ENCODE results near the gene PEAK3. TPM values are rescaled to one million over a fixed set of nuclear protein-coding genes. Genes with fewer than 3 reads are reported as not detected.

Gene PEAK3
- total and polyA plus RNA-seq, 2 donors: 0.05 to 0.34 TPM

DNA sequence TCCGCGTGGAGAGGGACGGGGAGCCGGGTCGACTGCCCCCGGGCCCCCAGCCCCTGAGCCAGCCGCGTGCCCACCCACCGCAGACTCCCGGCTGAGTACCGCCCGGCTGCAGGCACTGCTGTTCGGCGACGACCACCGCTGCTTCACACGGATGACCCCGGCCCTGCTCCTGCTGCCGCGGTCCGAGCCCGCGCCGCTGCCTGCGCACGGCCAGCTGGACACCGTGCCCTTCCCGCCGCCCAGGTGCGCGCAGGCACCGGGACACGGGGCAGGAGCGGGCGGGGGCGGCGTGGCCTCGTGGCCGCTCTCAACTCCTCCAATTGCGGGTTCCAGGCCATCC lies 31.2 kb downstream of the PEAK3 start:
- Histone ChIP-seq H3K9me3 (ENCODE audit: control insufficient read depth in 2 of 2, insufficient read depth in 1 of 2, low read length in 1 of 2) (peaks cover 0 to 10% of the 10 kb centered on the region in 2 donors), H3K36me3 (ENCODE audit: control insufficient read depth in 2 of 2, insufficient read depth in 2 of 2, low read length in 1 of 2) (peaks cover 29 to 38% of the 10 kb centered on the region in 2 donors), H3K4me3 (ENCODE audit: low read length in 2 of 2) (peak overlapping the region in 1 of 2 donors; percentile 33), H3K27me3 (ENCODE audit: control insufficient read depth in 2 of 2, insufficient read depth in 1 of 2, low read length in 1 of 2) (peaks cover 58 to 72% of the 10 kb centered on the region in 2 donors), H3K27ac (ENCODE audit: low read depth in 1 of 2, low read length in 1 of 2) (no peak overlapping the region), H3K4me1 (ENCODE audit: control insufficient read depth in 2 of 2, insufficient read depth in 2 of 2, low read length in 2 of 2) (peaks cover 20 to 29% of the 10 kb centered on the region in 2 donors)
- DNase-seq (ENCODE audit: low read depth in 6 of 9, low spot score in 9 of 9): no peak
- WGBS: 14% methylated on average over 40 of the region's 40 CpGs

DNA sequence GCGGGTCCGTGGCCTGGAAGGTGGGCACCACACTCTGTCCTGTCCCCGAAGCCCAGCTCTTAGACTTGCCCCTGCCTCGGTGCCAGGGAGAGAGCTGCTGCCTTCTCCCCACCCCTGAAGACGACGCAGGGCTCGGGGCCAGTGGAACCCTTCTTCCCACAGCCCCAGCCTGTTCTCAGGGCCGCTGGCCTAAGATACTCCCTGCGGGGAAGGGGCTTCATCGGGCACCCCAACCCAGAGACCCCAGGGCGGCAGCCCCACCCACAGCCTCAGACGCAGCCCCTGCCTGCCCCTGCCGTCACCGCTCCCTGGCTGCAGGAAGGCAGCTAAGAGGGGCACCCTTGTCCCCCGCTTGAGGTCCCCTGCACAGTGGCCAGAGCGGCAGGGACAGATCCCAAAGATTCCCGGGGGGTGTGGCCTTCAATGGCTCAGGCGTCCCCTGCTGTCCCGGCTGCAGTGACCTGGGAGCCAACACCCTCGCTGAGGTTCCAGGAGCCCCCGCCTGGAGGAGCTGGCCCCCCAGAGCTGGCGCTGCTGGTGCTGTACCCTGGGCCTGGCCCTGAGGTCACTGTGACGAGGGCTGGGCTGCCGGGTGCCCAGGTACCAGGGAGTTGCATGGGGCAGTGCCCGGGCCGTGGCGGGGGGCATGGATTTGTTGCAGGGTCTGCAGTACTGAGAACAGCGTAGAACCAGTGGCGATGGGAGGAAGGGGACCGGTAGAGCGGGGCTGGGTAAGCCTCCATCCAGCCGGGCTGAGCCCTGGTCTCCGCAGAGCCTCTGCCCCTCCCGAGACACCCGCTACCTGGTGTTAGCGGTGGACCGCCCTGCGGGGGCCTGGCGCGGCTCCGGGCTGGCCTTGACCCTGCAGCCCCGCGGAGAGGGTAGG lies 31.9 kb downstream of the PEAK3 start:
- 42% methylated on average over 43 of the region's 43 CpGs for WGBS
- peaks cover 35 to 44% of the 10 kb centered on the region in 2 donors for H3K36me3 ChIP-seq (ENCODE audit: control insufficient read depth in 2 of 2, insufficient read depth in 2 of 2, low read length in 1 of 2)
- peaks cover 20 to 29% of the 10 kb centered on the region in 2 donors for H3K4me1 ChIP-seq (ENCODE audit: control insufficient read depth in 2 of 2, insufficient read depth in 2 of 2, low read length in 2 of 2)
- DNase-seq (ENCODE audit: low read depth in 6 of 9, low spot score in 9 of 9): no peak
- H3K27me3 ChIP-seq (ENCODE audit: control insufficient read depth in 2 of 2, insufficient read depth in 1 of 2, low read length in 1 of 2): peaks cover 57 to 66% of the 10 kb centered on the region in 2 donors
- no peak overlapping the region for H3K27ac ChIP-seq (ENCODE audit: low read depth in 1 of 2, low read length in 1 of 2)
- H3K4me3 ChIP-seq (ENCODE audit: low read length in 2 of 2): no peak overlapping the region
- H3K9me3 ChIP-seq (ENCODE audit: control insufficient read depth in 2 of 2, insufficient read depth in 1 of 2, low read length in 1 of 2): peaks cover 0 to 10% of the 10 kb centered on the region in 2 donors

DNA sequence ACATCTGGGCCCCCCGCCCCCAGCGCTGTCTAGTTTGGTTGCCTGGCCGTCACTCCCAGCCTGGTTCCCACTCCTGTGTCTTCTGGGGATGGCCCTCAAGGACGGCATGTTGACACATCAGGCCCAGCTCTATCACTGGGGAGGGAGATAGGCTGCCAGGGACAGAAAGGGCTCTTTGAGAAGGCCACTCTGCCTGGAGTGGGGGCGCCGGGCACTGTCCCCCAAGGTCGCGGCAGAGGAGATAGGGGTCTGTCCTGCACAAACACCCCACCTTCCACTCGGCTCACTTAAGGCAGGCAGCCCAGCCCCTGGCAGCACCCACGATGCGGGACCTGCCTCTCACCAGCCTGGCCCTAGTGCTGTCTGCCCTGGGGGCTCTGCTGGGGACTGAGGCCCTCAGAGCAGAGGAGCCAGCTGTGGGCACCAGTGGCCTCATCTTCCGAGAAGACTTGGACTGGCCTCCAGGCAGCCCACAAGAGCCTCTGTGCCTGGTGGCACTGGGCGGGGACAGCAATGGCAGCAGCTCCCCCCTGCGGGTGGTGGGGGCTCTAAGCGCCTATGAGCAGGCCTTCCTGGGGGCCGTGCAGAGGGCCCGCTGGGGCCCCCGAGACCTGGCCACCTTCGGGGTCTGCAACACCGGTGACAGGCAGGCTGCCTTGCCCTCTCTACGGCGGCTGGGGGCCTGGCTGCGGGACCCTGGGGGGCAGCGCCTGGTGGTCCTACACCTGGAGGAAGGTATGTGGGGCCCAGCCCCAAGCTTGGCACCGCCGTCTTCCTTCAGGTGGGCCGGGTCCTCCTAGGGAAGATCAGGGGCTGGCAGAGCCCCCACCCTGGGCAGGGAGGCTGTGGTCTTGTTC lies 32.7 kb downstream of the PEAK3 start, which contains the start of gene AMH:
Gene AMH, plus strand, starts transcription at position 314 of the 857 bp plus-strand sequence. Its CDS starts 10 bp downstream, at position 324.
- DNase-seq (ENCODE audit: low read depth in 6 of 9, low spot score in 9 of 9): no peak
- Histone ChIP-seq H3K9me3 (ENCODE audit: control insufficient read depth in 2 of 2, insufficient read depth in 1 of 2, low read length in 1 of 2) (peaks cover 0 to 8% of the 10 kb centered on the region in 2 donors), H3K27me3 (ENCODE audit: control insufficient read depth in 2 of 2, insufficient read depth in 1 of 2, low read length in 1 of 2) (peaks cover 50 to 58% of the 10 kb centered on the region in 2 donors), H3K36me3 (ENCODE audit: control insufficient read depth in 2 of 2, insufficient read depth in 2 of 2, low read length in 1 of 2) (peaks cover 44 to 53% of the 10 kb centered on the region in 2 donors), H3K4me3 (ENCODE audit: low read length in 2 of 2) (no peak within 1 kb of the TSS), H3K4me1 (ENCODE audit: control insufficient read depth in 2 of 2, insufficient read depth in 2 of 2, low read length in 2 of 2) (peaks cover 20 to 27% of the 10 kb centered on the region in 2 donors), H3K27ac (ENCODE audit: low read depth in 1 of 2, low read length in 1 of 2) (peak within 1 kb of the TSS in 1 of 2 donors; percentile 5)
- 93% methylated on average over 27 of the region's 27 CpGs for WGBS

DNA sequence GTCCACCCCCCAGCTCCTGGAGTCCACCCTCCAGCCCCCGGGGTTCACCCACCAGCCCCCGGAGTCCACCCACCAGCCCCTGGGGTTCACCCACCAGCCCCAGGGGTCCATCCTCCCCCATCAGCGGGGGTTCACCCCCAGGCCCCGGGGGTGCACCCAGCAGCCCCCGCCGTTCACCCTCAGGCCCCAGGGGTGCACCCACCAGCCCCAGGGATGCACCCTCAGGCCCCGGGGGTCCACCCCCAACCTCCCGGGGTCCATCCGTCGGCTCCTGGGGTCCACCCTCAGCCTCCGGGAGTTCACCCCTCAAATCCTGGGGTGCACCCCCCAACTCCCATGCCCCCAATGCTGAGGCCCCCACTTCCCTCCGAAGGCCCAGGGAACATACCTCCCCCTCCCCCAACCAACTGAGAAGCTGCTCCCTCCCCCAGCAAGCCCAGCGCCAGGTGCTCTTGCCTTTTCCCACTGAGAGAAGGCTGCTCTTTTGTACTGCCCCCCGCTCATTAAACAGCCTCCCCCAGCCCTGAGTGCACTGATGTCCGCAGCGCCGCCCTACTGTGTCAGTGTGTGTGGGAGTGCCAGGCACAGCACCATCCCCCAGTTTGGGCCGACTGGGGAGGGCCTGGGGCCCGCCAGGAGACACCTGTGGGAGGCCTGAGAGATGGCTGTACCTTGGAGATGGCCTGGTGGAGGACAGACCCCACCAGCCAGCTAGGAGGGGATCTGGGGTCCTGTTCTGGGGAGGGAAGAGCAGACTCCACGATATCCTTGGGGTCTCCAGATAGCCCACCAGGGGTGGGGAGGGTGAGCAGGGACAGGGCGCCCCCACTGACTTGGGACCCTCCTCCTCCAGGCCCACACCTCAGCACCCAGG lies 33.6 kb downstream of the PEAK3 start:
- WGBS: 90% methylated on average over 21 of the region's 21 CpGs
- no peak overlapping the region for H3K27ac ChIP-seq (ENCODE audit: low read depth in 1 of 2, low read length in 1 of 2)
- H3K27me3 ChIP-seq (ENCODE audit: control insufficient read depth in 2 of 2, insufficient read depth in 1 of 2, low read length in 1 of 2): peaks cover 43 to 49% of the 10 kb centered on the region in 2 donors
- peaks cover 0 to 6% of the 10 kb centered on the region in 2 donors for H3K9me3 ChIP-seq (ENCODE audit: control insufficient read depth in 2 of 2, insufficient read depth in 1 of 2, low read length in 1 of 2)
- H3K4me1 ChIP-seq (ENCODE audit: control insufficient read depth in 2 of 2, insufficient read depth in 2 of 2, low read length in 2 of 2): peaks cover 12 to 19% of the 10 kb centered on the region in 2 donors
- DNase-seq (ENCODE audit: low read depth in 6 of 9, low spot score in 9 of 9): no peak
- H3K4me3 ChIP-seq (ENCODE audit: low read length in 2 of 2): no peak overlapping the region
- peaks cover 52 to 61% of the 10 kb centered on the region in 2 donors for H3K36me3 ChIP-seq (ENCODE audit: control insufficient read depth in 2 of 2, insufficient read depth in 2 of 2, low read length in 1 of 2)

DNA sequence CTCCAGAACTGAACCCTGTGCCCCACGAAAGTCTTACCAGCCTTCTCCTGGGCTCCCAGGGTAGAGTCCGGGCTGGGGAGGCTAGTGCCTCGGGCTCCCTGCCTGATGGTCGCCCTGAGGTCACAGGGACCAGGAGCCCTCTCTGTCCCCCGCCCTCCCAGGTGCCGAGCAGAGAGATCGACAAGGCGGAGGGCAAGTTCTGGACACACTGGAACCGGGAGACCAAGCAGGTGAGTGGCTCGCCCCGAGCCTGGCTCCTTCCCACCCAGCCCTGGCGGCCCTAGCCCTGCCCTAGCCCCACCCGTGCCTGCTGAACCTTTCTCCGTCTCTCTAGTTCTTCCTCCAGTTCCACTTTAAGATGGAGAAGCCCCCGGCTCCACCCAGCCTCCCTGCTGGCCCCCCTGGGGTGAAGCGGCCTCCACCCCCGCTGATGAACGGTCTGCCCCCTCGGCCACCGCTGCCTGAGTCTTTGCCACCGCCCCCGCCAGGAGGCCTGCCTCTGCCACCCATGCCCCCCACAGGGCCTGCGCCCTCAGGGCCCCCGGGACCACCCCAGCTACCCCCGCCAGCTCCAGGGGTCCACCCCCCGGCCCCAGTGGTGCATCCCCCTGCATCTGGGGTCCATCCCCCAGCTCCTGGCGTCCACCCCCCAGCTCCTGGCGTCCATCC lies 34.4 kb downstream of the PEAK3 start:
- WGBS: 98% methylated on average over 28 of the region's 28 CpGs
- no peak for DNase-seq (ENCODE audit: low read depth in 6 of 9, low spot score in 9 of 9)
- H3K4me3 ChIP-seq (ENCODE audit: low read length in 2 of 2): no peak overlapping the region
- no peak overlapping the region for H3K27ac ChIP-seq (ENCODE audit: low read depth in 1 of 2, low read length in 1 of 2)
- peaks cover 34 to 41% of the 10 kb centered on the region in 2 donors for H3K27me3 ChIP-seq (ENCODE audit: control insufficient read depth in 2 of 2, insufficient read depth in 1 of 2, low read length in 1 of 2)
- peaks cover 60 to 65% of the 10 kb centered on the region in 2 donors for H3K36me3 ChIP-seq (ENCODE audit: control insufficient read depth in 2 of 2, insufficient read depth in 2 of 2, low read length in 1 of 2)
- peaks cover 0 to 2% of the 10 kb centered on the region in 2 donors for H3K9me3 ChIP-seq (ENCODE audit: control insufficient read depth in 2 of 2, insufficient read depth in 1 of 2, low read length in 1 of 2)
- peaks cover 11 to 12% of the 10 kb centered on the region in 2 donors for H3K4me1 ChIP-seq (ENCODE audit: control insufficient read depth in 2 of 2, insufficient read depth in 2 of 2, low read length in 2 of 2)

DNA sequence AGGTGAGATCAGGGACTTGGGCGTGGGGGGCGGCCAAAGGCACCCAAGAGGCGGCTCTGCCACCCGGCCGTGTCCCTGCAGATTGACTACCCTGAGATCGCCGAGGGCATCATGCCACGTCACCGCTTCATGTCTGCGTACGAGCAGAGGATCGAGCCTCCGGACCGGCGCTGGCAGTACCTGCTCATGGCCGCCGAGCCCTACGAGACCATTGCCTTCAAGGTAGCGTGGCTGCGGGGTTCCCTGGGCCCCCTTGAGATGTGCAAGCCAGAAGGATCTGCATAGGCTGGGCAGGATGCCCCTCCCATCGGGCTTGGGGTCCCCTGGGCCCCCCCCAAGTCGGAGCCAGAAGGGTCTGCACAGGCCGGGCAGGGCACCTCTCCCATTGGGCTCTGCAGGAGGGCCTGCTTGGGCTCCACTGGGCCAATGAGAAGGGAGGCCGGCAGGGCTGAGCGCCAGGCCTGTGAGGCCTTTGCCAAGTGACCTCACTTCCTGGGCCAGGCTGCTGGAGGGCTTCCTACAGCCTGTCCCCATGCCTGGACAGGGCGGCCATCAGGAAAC lies 35.1 kb downstream of the PEAK3 start:
- 96% methylated on average over 26 of the region's 26 CpGs for WGBS
- Histone ChIP-seq H3K27me3 (ENCODE audit: control insufficient read depth in 2 of 2, insufficient read depth in 1 of 2, low read length in 1 of 2) (peaks cover 28 to 34% of the 10 kb centered on the region in 2 donors), H3K4me1 (ENCODE audit: control insufficient read depth in 2 of 2, insufficient read depth in 2 of 2, low read length in 2 of 2) (peaks cover 8 to 10% of the 10 kb centered on the region in 2 donors), H3K27ac (ENCODE audit: low read depth in 1 of 2, low read length in 1 of 2) (no peak overlapping the region), H3K36me3 (ENCODE audit: control insufficient read depth in 2 of 2, insufficient read depth in 2 of 2, low read length in 1 of 2) (peaks cover 67 to 68% of the 10 kb centered on the region in 2 donors), H3K4me3 (ENCODE audit: low read length in 2 of 2) (no peak overlapping the region), H3K9me3 (ENCODE audit: control insufficient read depth in 2 of 2, insufficient read depth in 1 of 2, low read length in 1 of 2) (no peaks in the 10 kb centered on the region)
- no peak for DNase-seq (ENCODE audit: low read depth in 6 of 9, low spot score in 9 of 9)

DNA sequence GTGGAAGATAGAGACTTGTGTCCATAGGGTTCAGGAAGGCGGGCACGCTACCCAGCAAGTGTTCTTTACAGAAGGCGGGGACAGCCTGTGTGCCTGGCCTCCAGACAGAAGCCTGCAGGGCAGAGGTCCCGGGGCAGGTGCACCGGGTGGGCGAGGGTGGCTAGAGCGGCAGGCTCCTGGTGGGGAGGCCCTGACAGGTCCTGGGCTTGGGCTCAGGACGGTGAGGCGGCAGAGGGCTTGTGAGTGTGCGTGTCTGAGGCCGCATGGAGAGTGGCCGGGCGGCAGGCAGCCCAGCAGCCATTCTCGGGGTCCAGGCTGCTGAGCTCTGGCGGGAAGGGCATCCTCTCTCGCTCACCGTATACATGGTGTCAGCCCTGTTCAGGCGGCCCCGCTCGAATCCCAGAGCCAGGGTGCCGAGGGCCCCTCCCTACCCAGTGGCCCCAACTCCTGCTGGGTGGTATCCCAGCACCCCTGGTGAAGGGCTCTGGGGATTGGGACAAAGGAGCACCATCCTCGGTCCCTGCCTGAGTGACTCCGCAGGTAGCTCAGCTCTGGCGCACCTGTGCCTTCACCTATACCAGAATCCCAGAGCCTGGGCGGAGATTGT lies 35.9 kb downstream of the PEAK3 start:
- H3K9me3 ChIP-seq (ENCODE audit: control insufficient read depth in 2 of 2, insufficient read depth in 1 of 2, low read length in 1 of 2): peaks cover 0 to 2% of the 10 kb centered on the region in 2 donors
- H3K4me3 ChIP-seq (ENCODE audit: low read length in 2 of 2): no peak overlapping the region
- whole genome bisulfite sequencing: 94% methylated on average over 25 of the region's 25 CpGs
- DNase-seq (ENCODE audit: low read depth in 6 of 9, low spot score in 9 of 9): no peak
- peaks cover 72 to 75% of the 10 kb centered on the region in 2 donors for H3K36me3 ChIP-seq (ENCODE audit: control insufficient read depth in 2 of 2, insufficient read depth in 2 of 2, low read length in 1 of 2)
- H3K27ac ChIP-seq (ENCODE audit: low read depth in 1 of 2, low read length in 1 of 2): no peak overlapping the region
- H3K27me3 ChIP-seq (ENCODE audit: control insufficient read depth in 2 of 2, insufficient read depth in 1 of 2, low read length in 1 of 2): peaks cover 20 to 27% of the 10 kb centered on the region in 2 donors
- peaks cover 8 to 12% of the 10 kb centered on the region in 2 donors for H3K4me1 ChIP-seq (ENCODE audit: control insufficient read depth in 2 of 2, insufficient read depth in 2 of 2, low read length in 2 of 2)
